ENCODE measurements around the gene TSNAX.
"Not testable (repeated sequence)": the region's sequence is repeated elsewhere in the genome, so short reads cannot be mapped to it uniquely, and the experiment has no call there.

The TSNAX gene, protein sequence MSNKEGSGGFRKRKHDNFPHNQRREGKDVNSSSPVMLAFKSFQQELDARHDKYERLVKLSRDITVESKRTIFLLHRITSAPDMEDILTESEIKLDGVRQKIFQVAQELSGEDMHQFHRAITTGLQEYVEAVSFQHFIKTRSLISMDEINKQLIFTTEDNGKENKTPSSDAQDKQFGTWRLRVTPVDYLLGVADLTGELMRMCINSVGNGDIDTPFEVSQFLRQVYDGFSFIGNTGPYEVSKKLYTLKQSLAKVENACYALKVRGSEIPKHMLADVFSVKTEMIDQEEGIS

DNA sequence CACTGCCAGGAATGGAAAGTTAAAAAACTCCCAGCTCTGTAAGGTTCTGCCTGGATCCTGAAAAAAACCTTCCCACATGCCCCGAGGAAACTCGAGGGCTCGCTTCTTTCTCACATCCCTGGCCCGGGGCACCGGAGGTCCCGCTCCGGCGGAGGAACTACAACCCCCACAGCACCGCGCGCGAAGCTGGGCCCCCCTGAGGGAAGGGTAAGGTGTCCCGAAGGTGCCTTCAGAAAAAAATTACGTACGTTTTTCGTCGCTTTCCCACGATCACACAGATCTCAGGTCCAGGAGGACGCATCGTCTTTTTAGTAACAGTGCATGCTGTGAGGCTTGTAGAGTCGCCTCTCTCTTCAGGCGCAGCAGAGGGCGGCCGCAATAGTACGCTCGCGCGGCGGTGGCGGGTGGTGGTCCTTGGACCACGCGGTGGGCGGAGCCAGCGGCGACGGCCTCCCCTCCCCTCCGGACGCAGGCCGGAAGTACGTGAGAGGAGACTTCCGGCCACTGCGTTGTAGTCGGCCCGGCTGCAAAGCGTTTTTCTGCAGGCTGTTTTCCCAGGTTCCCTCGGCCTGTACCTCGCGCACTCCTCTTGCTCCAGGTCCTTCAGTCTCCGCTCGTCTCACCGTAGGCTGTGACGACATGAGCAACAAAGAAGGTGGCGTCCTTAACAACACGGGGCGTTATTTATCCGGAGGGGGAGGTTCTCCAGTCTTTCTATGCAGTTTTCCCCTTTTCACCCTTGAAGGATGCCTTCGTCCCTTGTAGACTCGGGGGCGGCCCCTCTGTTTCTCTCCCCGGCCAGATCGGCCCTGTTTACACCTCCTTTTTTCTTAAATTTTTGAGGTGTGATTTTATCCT is at the start of gene TSNAX:
TSS of gene TSNAX (plus strand) at position 498 of the 858 bp plus-strand sequence. CDS start at position 640, 142 bp downstream.
- peak; percentile 84 to 85 for DNase-seq

DNA sequence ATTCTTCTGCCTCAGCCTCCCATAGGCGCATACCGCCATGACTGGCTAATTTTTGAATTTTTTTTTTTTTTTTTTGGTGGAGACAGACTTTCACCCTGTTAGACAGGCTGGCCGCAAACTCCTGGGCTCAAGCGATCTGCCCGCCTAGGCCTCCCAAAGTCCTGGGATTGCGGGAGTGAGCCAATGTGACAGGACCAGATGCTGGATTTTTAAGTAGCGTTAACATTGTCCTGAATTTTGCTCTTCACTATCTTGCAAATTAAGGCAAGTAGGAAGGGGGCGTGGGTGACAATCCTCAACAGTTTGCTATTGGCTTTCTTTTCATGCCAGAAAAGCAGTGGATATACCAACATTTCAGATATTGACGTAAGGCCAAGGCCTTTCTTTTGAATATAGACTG is 49.7 kb upstream of the TSNAX start:
- no peak for DNase-seq

DNA sequence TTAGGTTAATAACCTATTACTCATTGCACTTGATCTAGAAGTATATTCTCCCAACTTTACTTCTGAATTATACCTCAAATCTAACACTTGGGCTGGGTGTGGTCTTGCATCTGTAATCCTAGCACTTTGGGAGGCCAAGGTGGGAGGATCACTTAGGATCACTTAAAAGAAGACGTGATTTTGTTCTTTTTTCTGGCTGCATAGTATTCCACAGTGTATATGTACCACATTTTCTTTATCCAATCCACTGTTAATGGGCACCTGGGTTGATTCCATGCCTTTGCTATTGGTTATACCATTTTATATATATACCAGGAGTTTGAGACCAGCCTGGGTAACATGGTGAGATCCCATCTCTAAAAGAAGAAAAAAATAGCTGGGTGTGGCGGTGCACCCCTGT is 48.5 kb upstream of the TSNAX start:
- DNase-seq = no peak

DNA sequence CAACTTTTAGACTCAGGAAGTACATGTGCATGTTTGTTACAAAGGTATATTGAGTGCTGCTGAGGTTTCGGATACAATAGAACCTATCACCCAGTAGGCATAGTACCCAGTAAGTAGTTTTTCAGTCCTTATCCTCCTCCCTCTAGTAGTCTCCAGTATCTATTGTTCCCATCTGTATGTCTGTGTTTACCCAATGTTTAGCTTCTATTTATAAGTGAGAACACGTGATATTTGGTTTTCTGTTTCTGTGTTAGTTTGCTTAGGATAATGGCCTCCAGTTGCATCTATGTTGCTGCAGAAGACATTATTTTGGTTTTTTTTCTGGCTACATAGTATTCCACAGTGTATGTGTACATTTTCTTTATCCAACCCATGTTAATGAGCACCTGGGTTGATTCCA is 47.2 kb upstream of the TSNAX start:
- no peak for DNase-seq

DNA sequence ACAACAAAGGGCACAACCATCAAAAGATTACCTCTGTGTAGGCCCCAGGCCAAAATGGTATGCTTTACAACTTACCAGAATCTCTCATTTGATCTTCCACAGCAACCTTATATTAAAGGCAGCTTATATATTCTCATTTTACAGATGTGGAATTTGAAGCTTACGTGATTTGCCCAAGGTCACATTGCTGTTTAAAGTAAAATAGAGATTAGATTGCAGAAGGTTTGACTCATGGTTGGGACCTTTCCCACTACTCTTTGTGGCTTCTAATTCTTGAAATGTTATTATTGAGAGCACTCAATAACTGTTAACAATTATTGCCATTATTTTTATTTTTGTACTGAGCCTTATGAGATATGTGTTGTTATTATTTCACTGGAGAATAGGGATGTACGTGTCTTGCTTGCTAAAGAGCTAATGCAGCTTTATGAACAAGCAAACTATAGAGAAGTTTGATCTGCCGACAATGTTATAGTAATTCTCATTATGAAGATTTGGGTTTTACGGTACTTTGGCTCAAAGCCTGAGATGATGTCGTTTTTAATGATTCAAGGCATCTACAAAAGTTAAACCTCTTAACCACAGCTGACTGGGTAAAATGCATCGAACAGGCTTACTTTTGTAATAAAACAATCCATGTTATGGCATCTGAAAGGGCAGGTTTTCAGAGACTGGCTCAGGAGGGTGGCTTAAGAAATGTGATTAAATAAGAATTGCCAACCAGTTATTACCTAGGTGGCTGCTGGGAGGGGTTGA is 43.3 kb upstream of the TSNAX start:
- no peak for DNase-seq

DNA sequence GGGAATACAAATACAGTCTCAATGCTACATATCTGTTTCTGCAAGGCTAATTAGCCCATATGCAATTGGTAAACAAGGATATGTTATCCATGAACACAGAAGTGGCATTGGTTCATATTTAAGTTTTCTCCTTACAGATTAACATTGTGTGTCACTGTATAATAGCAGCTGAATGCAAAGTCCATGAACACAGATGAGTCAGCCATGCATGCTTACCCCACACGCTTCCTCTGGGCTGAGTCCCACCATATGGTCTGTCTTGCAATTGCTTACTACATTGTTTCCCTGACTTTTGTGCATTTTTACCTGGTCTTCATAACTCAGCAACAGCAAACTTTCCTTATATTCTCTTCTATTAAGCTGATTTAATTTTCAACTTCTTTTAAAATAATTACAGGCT is 41.5 kb upstream of the TSNAX start:
- DNase-seq = peak; percentile 28 to 56

DNA sequence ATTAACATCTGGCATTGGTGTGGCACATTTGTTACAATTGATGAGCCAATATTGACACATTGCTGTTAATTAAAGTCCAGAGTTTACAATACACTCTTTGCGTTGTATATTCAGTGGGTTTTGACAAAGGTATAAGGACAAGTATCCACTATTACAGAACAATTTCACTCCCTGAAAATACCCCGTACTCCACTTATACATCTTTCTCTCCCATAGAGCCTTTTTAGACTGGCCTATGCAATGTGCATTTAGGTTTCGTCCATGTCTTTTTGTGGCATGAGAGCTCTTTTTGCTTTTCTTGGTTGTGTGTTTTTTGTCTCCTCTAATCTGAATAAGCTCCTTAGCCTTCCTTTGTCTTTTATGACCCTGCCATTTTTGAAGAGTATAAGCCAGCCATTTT is 40.6 kb upstream of the TSNAX start:
- DNase-seq = no peak

DNA sequence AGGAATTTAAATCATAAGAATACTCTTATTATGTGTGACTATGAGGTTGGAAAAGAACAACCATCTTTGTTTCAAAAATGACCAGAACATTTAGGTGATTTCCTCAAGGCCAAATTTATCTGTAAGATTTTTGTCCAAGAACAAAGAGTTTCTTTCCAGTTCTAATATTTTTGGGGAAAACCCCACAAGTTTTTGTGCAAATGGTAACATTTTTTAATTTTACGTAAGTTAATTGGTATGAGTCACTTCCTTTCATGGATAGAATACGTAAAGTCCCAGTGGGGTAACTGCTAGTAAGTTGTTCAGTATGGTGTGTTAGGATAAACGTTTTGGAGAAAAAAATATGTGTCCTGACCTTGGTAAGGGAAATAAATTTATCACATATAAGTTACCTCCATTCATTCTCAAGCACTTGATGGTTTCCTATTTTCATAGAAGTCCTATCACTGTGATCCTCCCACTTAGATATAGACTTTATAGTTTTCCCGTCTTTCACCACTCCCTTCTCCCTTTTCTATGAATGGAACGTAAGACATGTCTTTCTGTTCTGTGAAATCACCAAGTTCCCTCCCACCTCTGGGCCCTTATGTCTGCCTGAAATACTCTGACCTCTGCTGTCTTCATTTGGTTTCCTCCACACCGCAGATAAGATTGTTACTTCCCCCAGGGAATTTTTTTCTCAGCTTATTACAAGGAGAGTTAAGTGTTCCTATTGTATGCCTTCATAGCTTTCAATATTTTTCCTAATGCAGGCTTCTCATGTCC is 34.9 kb upstream of the TSNAX start:
- peak; percentile 89 for DNase-seq

DNA sequence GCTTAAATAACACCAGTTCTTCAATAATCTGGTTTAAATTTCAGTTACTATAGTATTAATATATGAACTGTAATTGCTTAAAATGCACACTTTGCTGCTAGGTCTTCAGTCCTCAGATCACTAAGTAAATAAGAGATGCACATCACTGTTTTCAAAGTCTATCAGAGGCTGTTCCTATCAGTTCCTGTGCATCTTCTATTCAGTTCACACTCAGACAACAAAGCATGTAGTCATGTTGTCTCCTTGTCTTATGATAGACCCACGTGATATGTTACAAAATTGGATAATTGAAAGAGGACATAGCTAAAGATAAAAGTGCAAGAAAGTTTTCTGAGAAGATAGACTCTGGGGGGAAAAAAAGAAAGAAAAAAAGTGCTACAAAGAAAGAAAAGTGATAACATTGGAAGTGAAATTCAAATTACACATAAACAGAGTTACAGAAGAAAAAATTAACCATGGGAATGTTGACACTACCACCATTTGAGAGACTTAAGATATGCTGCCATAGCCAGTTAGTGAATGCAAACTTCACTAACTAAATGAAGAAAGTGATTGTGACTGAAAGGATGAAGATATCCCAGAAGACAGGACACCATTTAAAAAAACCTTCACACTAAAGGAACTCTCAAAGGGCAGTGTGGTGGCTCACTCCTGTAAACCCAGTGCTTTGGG is 33.9 kb upstream of the TSNAX start:
- DNase-seq = peak in 1 of 2 donors; percentile 34

DNA sequence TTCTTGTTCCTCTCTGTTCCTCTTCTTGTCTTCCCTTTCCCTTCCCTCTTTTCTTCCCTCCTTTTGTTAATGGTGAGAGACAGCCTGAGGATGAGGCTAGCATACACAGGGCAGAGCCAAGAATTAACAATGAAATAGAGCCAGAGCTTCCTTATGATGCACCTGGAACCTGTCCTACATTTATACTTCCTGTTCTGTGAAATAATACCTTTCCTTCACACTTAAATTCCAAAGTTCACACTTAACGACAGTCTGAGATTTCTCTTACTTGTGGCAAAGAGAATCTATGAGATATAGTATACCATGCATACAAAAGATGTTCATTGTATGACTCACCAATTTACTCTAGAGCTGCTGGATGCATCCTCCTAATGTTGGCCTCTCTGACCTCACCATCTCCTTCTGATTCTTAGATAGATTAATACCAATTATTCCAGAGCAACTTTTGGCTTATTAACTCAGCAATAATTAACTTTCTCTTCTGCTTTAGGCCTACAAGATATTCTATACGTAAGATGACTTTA is 30.8 kb upstream of the TSNAX start:
- DNase-seq = no peak

DNA sequence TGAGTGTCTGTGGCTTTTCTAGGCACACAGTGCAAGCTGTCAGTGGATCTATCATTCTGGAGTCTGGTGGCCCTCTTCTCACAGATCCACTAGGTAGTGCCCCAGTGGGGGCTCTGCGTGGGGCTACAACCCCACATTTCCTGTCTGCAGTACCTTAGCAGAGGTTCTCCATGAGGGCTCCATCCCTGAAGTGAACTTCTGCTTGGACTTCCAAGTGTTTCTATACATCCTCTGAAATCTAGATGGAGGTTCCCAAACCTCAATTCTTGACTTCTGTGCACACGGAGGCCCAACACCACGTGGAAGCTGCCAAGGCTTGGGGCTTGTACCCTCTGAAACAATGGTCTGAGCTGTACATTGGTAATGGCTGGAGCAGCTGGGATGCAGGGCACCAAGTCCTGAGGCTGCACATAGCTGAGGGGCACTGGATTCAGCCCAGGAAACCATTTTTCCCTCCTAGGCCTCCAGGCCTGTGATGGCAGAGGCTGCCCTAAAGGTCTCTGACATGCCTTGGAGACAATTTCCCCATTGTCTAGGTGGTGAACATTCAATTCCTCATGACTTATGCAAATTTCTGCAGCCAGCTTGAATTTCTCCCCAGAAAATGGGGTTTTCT is 29.2 kb upstream of the TSNAX start:
- no peak for DNase-seq

DNA sequence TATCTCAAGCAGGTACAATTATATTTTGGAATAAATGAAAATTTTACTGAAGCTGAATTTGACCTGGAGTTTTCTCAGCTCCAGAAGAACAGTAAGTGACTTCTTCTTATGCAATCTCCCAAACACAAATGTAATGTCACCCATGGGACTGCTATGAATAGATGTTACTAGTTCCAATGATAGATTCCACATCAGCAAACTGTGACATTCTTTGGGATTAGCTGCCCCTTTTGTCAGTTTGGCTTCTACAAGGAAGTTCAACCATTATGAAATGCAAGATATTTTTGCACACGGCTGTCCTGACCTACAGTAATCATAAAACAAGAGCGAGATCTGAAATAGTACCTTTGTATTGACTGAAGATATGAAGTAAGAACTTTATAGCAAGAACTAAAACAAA is 27.8 kb upstream of the TSNAX start:
- no peak for DNase-seq

DNA sequence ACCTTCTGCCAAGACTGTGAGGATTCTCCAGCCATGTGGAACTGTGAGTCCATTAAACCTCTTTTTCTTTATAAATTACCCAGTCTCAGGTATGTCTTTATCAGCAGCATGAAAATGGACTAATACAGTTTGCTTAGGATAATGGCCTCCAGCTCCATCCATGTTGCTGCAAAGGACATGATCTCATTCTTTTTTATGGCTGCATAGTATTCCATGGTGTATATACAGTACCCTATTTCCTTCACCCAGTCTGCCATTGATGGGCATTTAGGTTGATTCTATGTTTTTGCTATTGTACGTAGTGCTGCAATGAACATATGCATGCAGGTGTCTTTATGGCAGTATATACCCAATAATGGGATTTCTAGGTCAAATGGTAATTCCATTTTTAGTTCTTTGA is 25.3 kb upstream of the TSNAX start:
- not testable (repeated sequence) for DNase-seq

DNA sequence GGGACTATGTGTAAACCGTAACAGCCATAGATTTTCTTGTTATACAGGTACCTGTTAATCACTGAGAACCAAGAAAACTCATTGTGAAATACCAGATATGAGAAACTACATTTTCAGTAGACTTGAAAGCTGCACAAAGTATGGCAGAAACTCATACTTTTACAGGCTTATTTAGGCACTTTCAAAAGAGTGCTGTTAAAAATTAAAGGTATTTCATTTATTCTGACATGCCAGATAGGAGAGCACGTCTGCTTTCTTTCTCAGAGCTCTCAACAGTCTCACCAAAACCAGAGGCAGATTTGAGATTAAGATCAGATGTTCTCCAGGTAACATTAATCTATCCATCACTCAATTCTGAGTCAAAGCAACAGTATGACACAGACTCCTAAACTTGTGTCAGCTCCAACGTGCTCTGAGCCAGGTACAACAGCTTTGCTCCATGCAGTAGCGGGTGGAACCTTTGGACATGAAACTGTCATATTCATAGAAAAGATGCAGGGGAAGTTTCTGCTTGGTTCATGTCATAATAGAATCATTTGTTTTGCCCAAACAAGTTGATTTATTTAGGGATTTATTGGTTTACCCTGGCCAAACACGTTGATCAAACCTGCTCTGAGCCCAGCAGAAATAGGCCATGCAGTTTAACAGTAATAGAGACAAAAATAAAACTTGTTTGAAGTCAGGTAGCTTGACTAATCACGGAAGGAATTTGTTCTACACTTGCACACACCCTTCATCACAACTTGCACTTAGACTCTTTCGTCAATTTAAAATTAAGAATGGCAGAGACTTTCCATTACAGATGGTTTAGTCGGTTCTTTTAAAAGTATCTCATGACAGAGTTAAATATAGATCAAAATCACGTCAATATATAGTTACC is 20.8 kb upstream of the TSNAX start:
- no peak for DNase-seq

DNA sequence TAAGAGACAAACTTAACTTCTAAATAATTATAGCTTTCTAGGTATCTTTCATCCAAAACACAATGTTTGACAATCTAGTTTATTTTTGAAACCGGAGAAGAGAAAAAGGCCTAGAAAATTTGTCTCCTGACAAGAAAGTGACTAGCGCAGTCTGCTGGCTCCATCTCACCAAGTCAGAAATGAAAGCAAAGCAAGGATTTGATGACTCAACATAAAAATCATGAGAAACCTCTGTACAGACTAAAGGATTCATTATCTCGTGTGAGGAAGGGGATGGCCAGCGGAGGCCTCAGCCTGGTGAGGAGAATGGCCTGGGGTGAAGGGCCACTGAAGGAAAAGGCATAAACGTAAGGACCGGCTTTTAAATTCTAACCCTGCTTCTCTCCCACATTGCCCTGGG is 20.0 kb upstream of the TSNAX start:
- no peak for DNase-seq

DNA sequence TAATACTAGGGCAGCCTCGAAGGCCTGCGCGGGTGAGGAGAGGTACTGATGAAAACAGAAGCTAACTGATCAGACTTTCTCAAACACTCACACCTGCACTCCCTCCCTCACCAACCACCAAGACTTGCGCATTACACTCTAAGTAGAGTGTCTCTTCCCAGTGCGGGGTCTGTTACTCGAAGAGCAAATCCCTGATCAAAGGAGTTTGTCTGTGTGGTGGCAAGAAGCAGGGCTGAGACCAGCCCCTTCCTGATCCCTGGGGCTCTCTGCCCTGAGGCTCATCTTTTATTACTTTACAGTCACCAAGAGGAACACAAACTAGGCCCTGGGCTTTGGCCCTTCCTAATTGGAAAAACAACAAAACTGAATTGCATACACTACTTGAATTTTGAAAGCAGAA is 19.5 kb upstream of the TSNAX start:
- DNase-seq = no peak

DNA sequence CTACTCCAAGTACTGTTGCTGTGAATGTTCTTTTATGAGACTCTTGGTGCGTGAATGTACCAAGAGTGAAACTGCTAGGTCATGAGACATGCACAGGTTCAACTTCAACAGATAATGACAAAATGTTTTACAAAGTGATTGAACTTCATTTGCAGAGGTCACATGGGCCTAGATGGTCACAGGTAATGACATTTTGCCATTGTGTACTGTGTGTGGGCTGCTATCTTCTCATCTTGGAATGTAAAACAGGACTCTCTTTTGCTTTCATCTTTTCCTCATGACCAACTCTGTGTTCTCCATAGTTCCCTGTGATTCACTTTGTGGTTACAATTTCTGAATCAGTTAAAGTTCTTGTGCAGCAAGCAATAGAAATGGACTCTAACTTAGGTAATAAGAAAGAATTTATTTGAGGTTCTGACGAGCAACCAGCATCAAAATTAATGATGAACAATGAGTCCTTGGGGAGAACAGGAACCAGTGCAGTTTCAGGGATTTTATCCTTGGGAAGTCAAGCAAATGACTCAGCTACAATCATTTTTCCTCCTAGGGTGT is 16.2 kb upstream of the TSNAX start:
- DNase-seq = peak in 1 of 2 donors; percentile 27

DNA sequence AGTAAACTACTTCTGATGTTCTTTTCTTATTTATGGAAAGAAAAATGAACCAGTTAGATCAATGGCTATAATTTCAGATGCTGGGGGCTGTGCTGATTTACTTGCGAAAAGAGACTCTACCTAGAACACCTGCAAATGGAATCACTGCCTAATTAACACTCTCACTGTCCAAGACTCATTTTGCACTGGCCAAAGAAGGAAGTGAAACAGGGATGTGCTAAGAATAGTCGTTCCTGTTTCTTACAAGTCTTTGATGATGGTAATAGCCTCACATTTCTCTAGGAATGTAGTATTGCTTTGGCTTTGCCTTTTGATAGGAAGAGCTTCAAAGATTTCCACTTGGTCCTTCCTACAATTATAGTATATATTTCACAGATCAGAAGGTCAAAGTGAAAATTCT is 12.7 kb upstream of the TSNAX start:
- peak; percentile 63 to 77 for DNase-seq

DNA sequence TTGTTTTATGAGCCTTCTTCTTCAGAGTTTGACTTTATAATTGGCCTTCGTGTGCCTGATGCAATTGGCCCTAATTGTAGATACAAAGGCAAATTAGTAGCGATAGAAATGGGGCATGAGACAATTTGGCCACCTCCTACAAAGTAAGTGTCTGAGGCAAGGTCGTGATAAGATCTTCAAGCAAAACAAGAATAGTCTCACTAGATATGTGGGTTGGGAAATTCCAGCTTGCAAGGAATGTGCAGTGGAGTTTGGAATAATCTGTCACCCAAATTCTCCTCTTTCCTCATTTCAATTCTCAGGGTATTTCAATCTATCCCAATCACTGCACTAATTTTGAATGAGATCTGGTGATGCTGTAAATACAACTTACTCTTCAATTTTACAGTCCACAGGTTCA is 11.4 kb upstream of the TSNAX start:
- DNase-seq = peak in 1 of 2 donors; percentile 16

DNA sequence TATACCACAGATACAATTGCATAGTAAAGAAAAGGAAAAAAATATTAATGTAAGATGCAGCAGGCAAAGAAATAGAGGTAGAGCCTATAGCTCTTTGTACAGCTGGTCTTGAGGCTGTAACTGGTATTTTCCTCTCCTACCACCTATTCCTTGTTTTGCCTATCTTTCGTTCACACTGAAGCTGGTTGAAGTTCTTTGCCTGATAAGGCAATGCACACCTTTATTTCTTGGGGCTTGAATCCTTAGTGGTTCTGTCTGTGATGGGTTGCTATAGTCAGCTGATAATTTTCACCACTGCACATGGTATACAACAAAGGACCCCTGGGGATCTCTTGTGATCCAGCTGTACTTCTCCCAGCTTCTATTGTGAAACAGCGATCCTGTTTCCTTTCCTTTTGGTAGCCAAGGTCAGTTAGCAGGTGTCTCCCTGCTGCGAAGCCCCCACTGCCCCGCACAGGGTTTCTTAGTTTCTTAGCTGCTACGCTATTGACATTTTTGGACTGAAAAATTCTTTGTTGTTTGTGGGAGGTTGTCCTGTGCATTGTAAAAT is 9.9 kb upstream of the TSNAX start:
- no peak for DNase-seq
